ENCODE results near the gene WNT8A.

Gene WNT8A

DNA sequence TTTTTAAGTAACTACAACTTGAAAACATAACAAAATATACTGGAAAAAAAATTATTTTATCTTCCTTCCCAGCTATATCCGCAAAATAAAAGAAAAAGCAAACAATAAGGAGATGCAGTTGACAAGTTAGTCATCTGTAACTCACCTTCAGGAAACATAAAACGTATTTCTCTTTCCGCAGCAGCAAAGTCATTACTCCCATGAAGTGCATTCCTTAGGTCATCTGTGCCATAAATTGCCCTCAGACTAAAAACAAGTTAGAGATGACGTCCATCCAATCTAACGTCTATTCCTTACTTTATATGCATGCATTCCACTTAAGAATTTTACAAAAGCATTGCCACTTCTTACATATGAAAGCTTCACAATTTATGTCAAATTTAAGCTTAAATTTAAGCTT, 44.5 kb downstream of the WNT8A start:
- TF ChIP-seq, protein P1, sequence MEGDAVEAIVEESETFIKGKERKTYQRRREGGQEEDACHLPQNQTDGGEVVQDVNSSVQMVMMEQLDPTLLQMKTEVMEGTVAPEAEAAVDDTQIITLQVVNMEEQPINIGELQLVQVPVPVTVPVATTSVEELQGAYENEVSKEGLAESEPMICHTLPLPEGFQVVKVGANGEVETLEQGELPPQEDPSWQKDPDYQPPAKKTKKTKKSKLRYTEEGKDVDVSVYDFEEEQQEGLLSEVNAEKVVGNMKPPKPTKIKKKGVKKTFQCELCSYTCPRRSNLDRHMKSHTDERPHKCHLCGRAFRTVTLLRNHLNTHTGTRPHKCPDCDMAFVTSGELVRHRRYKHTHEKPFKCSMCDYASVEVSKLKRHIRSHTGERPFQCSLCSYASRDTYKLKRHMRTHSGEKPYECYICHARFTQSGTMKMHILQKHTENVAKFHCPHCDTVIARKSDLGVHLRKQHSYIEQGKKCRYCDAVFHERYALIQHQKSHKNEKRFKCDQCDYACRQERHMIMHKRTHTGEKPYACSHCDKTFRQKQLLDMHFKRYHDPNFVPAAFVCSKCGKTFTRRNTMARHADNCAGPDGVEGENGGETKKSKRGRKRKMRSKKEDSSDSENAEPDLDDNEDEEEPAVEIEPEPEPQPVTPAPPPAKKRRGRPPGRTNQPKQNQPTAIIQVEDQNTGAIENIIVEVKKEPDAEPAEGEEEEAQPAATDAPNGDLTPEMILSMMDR (IDR thresholded peaks at IDR 0.05; ENCODE audit: low read depth, low read length, missing control alignments): no peak
- Histone ChIP-seq H3K4me3 (ENCODE audit: low read depth, low read length) (no peak overlapping the region), H3K27me3 (replicated peaks) (no peaks in the 10 kb centered on the region), H3K27ac (no peak overlapping the region), H3K36me3 (replicated peaks) (no peaks in the 10 kb centered on the region)
- no peak for DNase-seq
- in situ Hi-C loops (cut with HindIII; ENCODE audit: low pct_ligation_motif_present, low sequenced_read_pairs): no loop called here

DNA sequence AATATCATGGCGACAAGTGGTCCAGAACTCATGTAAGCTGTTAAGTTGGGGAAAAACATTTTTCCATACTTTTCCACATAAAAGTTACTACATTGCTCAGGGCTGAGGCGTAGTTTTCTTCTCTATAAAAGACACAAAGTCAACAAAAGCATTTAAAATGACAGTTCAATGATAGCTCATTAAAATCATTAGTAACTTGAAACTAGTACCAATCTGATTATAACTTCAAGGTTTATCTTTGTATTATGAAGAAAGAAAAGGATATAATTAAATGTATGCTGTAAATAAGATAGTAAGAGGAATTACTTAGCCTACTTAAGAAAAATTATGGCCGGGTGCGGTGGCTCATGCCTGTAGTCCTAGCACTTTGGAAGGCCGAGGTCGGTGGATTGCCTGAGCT, 45.5 kb downstream of the WNT8A start:
- in situ Hi-C loops (cut with HindIII; ENCODE audit: low pct_ligation_motif_present, low sequenced_read_pairs): no loop called here
- no peaks in the 10 kb centered on the region for H3K36me3 ChIP-seq (replicated peaks)
- TF ChIP-seq, protein P1 (IDR thresholded peaks at IDR 0.05; ENCODE audit: low read depth, low read length, missing control alignments): no peak
- H3K27ac ChIP-seq: no peak overlapping the region
- H3K27me3 ChIP-seq (replicated peaks): no peaks in the 10 kb centered on the region
- H3K4me3 ChIP-seq (ENCODE audit: low read depth, low read length): no peak overlapping the region
- no peak for DNase-seq

DNA sequence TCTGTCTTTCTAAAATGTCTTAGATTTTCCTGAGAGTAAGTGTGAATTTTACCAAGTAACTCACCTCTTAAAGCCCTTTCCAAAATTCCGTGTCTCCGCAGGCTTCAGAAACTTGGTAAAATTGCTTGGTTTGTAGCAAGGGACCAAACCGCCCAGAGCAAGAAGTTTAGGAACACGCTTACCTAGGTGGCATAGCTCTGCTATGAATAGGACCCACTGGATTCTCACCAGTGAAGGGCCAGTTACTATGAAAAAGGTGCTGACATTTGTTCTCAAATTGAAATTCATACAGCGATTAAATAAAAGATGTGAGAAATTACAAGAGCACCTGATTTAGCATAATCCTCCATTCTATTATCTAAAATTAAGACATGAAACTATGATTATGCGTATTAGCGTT, 48.7 kb downstream of the WNT8A start:
- Histone ChIP-seq H3K4me3 (ENCODE audit: low read depth, low read length) (peak overlapping the region; percentile 40), H3K27me3 (replicated peaks) (no peaks in the 10 kb centered on the region), H3K36me3 (replicated peaks) (no peaks in the 10 kb centered on the region), H3K27ac (no peak overlapping the region)
- TF ChIP-seq, protein P1 (IDR thresholded peaks at IDR 0.05; ENCODE audit: low read depth, low read length, missing control alignments): no peak
- DNase-seq: no peak
- in situ Hi-C loops (cut with HindIII; ENCODE audit: low pct_ligation_motif_present, low sequenced_read_pairs): no loop called here

DNA sequence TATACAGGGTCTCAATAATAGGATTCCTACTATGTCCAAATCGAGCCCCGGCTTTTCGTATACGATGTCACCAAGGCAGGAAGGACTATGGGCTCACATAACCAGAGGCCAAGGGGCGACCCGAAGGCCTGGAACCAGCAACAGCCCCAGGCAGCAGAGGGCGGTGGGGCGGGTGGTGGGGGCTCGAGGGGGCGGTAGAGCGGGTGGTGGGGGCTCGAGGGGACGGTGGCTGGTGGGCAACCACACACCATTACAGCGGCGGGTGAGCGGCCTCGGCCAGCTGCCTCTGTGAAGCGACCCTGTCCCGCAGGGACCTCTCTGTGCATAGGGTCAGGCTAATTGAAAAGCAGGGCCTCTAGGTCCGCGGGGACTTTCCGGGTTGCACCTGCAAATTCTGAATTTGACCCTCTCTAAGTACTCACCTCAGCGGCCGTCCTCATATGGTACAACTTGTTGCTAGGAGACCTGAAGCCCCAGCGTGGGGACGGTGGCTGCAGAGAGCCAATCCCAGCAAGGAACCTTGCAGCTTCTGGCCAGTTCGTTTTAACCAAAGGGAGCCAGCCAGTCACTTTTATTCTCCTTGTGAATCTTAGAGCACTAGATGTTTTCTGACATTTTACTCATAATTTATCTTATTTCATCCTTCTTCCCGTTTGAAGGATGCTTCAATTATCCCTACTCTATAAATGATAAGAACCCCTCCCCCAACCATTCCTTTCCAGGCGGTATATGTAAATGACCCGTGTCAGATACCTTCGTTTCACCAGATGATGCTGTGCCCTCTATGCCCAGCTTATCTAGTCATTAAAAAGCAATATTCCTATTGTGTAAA, 55.3 kb downstream of the WNT8A start, which contains the start of gene NME5:
NME5 (minus strand) TSS at position 480 of the 832 bp plus-strand sequence. CDS start 648 bp downstream, outside the sequence.
- H3K36me3 ChIP-seq (replicated peaks): no peaks in the 10 kb centered on the region
- DNase-seq: peak; percentile 55
- H3K27me3 ChIP-seq (replicated peaks): no peaks in the 10 kb centered on the region
- no peak within 1 kb of the TSS for H3K27ac ChIP-seq
- in situ Hi-C loops (cut with HindIII; ENCODE audit: low pct_ligation_motif_present, low sequenced_read_pairs): no loop called here
- peak within 1 kb of the TSS; percentile 69 for H3K4me3 ChIP-seq (ENCODE audit: low read depth, low read length)
- TF ChIP-seq, protein P1 (IDR thresholded peaks at IDR 0.05; ENCODE audit: low read depth, low read length, missing control alignments): no peak

DNA sequence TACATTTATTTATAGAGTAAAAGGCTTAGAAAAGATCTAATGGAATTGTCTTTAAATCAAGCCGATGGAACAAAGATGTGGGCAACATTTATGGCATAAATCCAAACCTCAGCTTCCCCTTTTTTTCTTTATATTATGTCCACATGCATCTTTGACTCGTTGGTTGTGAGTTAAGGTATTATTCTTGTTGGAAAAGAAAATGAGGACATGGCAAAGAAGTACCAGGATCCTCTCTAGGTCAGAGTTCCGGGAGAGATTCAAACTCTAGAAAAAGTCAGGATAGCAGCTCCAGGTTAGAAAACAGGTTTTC, 55.9 kb downstream of the WNT8A start:
- Histone ChIP-seq H3K36me3 (replicated peaks) (no peaks in the 10 kb centered on the region), H3K27ac (no peak overlapping the region), H3K27me3 (replicated peaks) (no peaks in the 10 kb centered on the region), H3K4me3 (ENCODE audit: low read depth, low read length) (no peak overlapping the region)
- TF ChIP-seq, protein P1 (IDR thresholded peaks at IDR 0.05; ENCODE audit: low read depth, low read length, missing control alignments): no peak
- no peak for DNase-seq
- in situ Hi-C loops (cut with HindIII; ENCODE audit: low pct_ligation_motif_present, low sequenced_read_pairs): no loop called here

DNA sequence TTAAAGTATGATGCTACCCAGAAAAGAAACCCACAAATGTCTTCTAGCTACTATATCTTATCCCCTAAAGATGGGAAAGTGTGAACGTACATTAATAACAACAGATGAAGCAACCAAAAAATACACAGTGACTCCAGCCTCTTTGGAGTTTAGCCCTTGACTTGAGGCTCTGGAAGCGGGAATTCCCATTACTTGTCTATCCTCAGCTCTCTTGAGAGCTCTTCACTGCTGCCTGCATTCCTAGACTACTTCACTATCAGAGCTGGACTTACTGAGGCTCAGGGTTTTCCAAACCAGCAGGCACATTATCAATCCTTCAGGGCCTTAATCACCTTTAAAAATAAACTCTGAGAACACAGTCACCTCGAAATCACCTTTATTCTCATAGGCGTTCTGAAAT, 56.4 kb downstream of the WNT8A start:
- H3K36me3 ChIP-seq (replicated peaks): no peaks in the 10 kb centered on the region
- in situ Hi-C loops (cut with HindIII; ENCODE audit: low pct_ligation_motif_present, low sequenced_read_pairs): no loop called here
- no peak overlapping the region for H3K27ac ChIP-seq
- H3K4me3 ChIP-seq (ENCODE audit: low read depth, low read length): no peak overlapping the region
- TF ChIP-seq, protein P1 (IDR thresholded peaks at IDR 0.05; ENCODE audit: low read depth, low read length, missing control alignments): no peak
- no peaks in the 10 kb centered on the region for H3K27me3 ChIP-seq (replicated peaks)
- no peak for DNase-seq
